ENCODE results near the gene IFIT3. TPM values are rescaled to one million over a fixed set of nuclear protein-coding genes. Genes with fewer than 3 reads are reported as not detected.
"Not testable (repeated sequence)": the region's sequence is repeated elsewhere in the genome, so short reads cannot be mapped to it uniquely, and the experiment has no call there.

IFIT3 gene
- total and polyA plus RNA-seq, 9 of the 15 experiments (the other 6 are each of a cell fraction or from before 2014, with no cell fraction given), result 0.23 to 2.2 (median 0.77) TPM

- H2AFZ ChIP-seq (ENCODE audit: low read depth, low read length); H3K9ac ChIP-seq (ENCODE audit: insufficient read depth in 1 of 2, low read depth in 2 of 2, low read length in 2 of 2); H3K4me3 ChIP-seq; H3K4me1 ChIP-seq (replicated peaks in 1 of 2; ENCODE audit: control insufficient read depth in 2 of 2, insufficient read depth in 2 of 2, low read length in 2 of 2); CTCF ChIA-PET (ENCODE audit: low intra/inter-chr PET ratio); H3K27me3 ChIP-seq (ENCODE audit: control insufficient read depth in 2 of 2, insufficient read depth in 2 of 2, low read length in 2 of 2); H3K36me3 ChIP-seq (ENCODE audit: control insufficient read depth, insufficient read depth, low read length); DNase-seq (ENCODE audit: extremely low read depth in 1 of 4, low spot score in 3 of 4); H3K9me1 ChIP-seq (ENCODE audit: control insufficient read depth, insufficient read depth, low read length); H3K4me2 ChIP-seq (ENCODE audit: insufficient read depth, low read length); H3K79me2 ChIP-seq (ENCODE audit: control insufficient read depth, insufficient read depth, low read length); POLR2A ChIA-PET; in situ Hi-C loops (cut with MboI); H3K27ac ChIP-seq (ENCODE audit: extremely low read depth, low read depth, low read length); BruUV-seq (replicated peaks); intact Hi-C loops (cut with micrococcal nuclease); ATAC-seq; FAIRE-seq; H4K20me1 ChIP-seq (replicated peaks; ENCODE audit: control insufficient read depth, insufficient read depth, low read length); H3K9me3 ChIP-seq (replicated peaks; ENCODE audit: control insufficient read depth, insufficient read depth, low read depth, low read length): not testable (repeated sequence)
- WGBS (ENCODE audit: insufficient coverage, low coverage, missing lambda C conversion rate), result 0% methylated on average over 4 of the region's 4 CpGs
These were observed 42.5 kb upstream of the IFIT3 start for GRCh38 chr10:89285303-89285702.

- in situ Hi-C loops (cut with MboI) (no loop called here), intact Hi-C loops (cut with micrococcal nuclease) (loop anchor here (10.0 kb wide), 1 partner anchor 270 kb away; no protein-coding TSS in a partner anchor)
- Histone ChIP-seq H3K27me3 (ENCODE audit: control insufficient read depth in 2 of 2, insufficient read depth in 2 of 2, low read length in 2 of 2) (no peaks in the 10 kb centered on the region), H3K9me3 (replicated peaks; ENCODE audit: control insufficient read depth, insufficient read depth, low read depth, low read length) (no peaks in the 10 kb centered on the region; the same call in 1 of the 2 replicates), H3K4me1 (replicated peaks in 1 of 2; ENCODE audit: control insufficient read depth in 2 of 2, insufficient read depth in 2 of 2, low read length in 2 of 2) (no peaks in the 10 kb centered on the region), H3K79me2 (ENCODE audit: control insufficient read depth, insufficient read depth, low read length) (no peaks in the 10 kb centered on the region), H4K20me1 (replicated peaks; ENCODE audit: control insufficient read depth, insufficient read depth, low read length) (no peaks in the 10 kb centered on the region), H2AFZ (ENCODE audit: low read depth, low read length) (no peak overlapping the region), H3K9ac (ENCODE audit: insufficient read depth in 1 of 2, low read depth in 2 of 2, low read length in 2 of 2) (no peak overlapping the region), H3K4me3 (no peak overlapping the region), H3K36me3 (ENCODE audit: control insufficient read depth, insufficient read depth, low read length) (no peaks in the 10 kb centered on the region), H3K4me2 (ENCODE audit: insufficient read depth, low read length) (no peak overlapping the region), H3K27ac (ENCODE audit: extremely low read depth, low read depth, low read length) (no peak overlapping the region), H3K9me1 (ENCODE audit: control insufficient read depth, insufficient read depth, low read length) (no peaks in the 10 kb centered on the region)
- no peak for ATAC-seq
- DNase-seq (ENCODE audit: extremely low read depth in 1 of 4, low spot score in 3 of 4), result no peak
- no TSS peak for BruUV-seq (replicated peaks)
- no peak for FAIRE-seq
- 0% methylated on average over 1 of the region's 3 CpGs for WGBS (ENCODE audit: insufficient coverage, low coverage, missing lambda C conversion rate)
- POLR2A ChIA-PET, result no interaction called here
- CTCF ChIA-PET (ENCODE audit: low intra/inter-chr PET ratio), result no interaction called here
- no peak for TF ChIP-seq PCBP1 (IDR thresholded peaks at IDR 0.05; ENCODE audit: low read depth, low read length, poor library complexity, severe bottlenecking)
- TF ChIP-seq MLX (CRISPR knock-in tag; conservative IDR thresholded peaks at IDR 0.05), result no peak
- no peak for TF ChIP-seq ETS1 (conservative IDR thresholded peaks at IDR 0.05; ENCODE audit: control insufficient read depth, low read depth, low read length)
- no peak for TF ChIP-seq SMAD1 (IDR thresholded peaks at IDR 0.05; ENCODE audit: low read depth, low read length, partially characterized antibody)
- TF ChIP-seq TCF7 (IDR thresholded peaks at IDR 0.05; ENCODE audit: borderline replicate concordance), result no peak
- no peak for TF ChIP-seq ZMIZ1 (IDR thresholded peaks at IDR 0.05; ENCODE audit: low read depth in 2 of 2, low read length in 2 of 2)
- TF ChIP-seq PYGO2 (tag; IDR thresholded peaks at IDR 0.05), result no peak
- no peak for TF ChIP-seq ZNF354B (CRISPR knock-in tag; IDR thresholded peaks at IDR 0.05)
- TF ChIP-seq TEAD1 (CRISPR knock-in tag; IDR thresholded peaks at IDR 0.05), result no peak
- TF ChIP-seq ARNT (IDR thresholded peaks at IDR 0.05), result no peak
These were observed 33.0 kb upstream of the IFIT3 start for GRCh38 chr10:89294721-89295239.

All from K562 (cell line).